ENCODE measurements around the gene GPX4. TPM values are rescaled to one million over a fixed set of nuclear protein-coding genes. Genes with fewer than 3 reads are reported as not detected.

GPX4 gene
- total and polyA plus RNA-seq, 2 of the 13 experiments (the other 11 are each of a cell fraction or from before 2014, with no cell fraction given): 535 to 613 TPM

GRCh38 chr19:1098177-1099051 is 5.4 kb upstream of the GPX4 start (continued):
- TF ChIP-seq, protein P1, sequence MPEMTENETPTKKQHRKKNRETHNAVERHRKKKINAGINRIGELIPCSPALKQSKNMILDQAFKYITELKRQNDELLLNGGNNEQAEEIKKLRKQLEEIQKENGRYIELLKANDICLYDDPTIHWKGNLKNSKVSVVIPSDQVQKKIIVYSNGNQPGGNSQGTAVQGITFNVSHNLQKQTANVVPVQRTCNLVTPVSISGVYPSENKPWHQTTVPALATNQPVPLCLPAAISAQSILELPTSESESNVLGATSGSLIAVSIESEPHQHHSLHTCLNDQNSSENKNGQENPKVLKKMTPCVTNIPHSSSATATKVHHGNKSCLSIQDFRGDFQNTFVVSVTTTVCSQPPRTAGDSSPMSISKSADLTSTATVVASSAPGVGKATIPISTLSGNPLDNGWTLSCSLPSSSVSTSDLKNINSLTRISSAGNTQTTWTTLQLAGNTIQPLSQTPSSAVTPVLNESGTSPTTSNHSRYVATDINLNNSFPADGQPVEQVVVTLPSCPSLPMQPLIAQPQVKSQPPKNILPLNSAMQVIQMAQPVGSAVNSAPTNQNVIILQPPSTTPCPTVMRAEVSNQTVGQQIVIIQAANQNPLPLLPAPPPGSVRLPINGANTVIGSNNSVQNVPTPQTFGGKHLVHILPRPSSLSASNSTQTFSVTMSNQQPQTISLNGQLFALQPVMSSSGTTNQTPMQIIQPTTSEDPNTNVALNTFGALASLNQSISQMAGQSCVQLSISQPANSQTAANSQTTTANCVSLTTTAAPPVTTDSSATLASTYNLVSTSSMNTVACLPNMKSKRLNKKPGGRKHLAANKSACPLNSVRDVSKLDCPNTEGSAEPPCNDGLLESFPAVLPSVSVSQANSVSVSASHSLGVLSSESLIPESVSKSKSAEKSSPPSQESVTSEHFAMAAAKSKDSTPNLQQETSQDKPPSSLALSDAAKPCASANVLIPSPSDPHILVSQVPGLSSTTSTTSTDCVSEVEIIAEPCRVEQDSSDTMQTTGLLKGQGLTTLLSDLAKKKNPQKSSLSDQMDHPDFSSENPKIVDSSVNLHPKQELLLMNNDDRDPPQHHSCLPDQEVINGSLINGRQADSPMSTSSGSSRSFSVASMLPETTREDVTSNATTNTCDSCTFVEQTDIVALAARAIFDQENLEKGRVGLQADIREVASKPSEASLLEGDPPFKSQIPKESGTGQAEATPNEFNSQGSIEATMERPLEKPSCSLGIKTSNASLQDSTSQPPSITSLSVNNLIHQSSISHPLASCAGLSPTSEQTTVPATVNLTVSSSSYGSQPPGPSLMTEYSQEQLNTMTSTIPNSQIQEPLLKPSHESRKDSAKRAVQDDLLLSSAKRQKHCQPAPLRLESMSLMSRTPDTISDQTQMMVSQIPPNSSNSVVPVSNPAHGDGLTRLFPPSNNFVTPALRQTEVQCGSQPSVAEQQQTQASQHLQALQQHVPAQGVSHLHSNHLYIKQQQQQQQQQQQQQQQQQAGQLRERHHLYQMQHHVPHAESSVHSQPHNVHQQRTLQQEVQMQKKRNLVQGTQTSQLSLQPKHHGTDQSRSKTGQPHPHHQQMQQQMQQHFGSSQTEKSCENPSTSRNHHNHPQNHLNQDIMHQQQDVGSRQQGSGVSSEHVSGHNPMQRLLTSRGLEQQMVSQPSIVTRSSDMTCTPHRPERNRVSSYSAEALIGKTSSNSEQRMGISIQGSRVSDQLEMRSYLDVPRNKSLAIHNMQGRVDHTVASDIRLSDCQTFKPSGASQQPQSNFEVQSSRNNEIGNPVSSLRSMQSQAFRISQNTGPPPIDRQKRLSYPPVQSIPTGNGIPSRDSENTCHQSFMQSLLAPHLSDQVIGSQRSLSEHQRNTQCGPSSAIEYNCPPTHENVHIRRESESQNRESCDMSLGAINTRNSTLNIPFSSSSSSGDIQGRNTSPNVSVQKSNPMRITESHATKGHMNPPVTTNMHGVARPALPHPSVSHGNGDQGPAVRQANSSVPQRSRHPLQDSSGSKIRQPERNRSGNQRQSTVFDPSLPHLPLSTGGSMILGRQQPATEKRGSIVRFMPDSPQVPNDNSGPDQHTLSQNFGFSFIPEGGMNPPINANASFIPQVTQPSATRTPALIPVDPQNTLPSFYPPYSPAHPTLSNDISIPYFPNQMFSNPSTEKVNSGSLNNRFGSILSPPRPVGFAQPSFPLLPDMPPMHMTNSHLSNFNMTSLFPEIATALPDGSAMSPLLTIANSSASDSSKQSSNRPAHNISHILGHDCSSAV (CRISPR knock-in tag; IDR thresholded peaks at IDR 0.05; ENCODE audit: borderline replicate concordance): no peak
- TF ChIP-seq KDM2A (CRISPR knock-in tag; IDR thresholded peaks at IDR 0.05; ENCODE audit: borderline replicate concordance, low read depth): no peak
- peak; percentile 91 for TF ChIP-seq ARNTL (CRISPR knock-in tag; IDR thresholded peaks at IDR 0.05)
- no peak for TF ChIP-seq PHF8 (CRISPR knock-in tag; IDR thresholded peaks at IDR 0.05)
- no peak for TF ChIP-seq EHMT2 (IDR thresholded peaks at IDR 0.05; ENCODE audit: borderline replicate concordance, low read depth, low read length)
- no peak; the same call in 1 of the 2 replicates for TF ChIP-seq SP4 (CRISPR knock-in tag; IDR thresholded peaks at IDR 0.05)
- no peak; the same call in 1 of the 2 replicates for TF ChIP-seq ELF3 (CRISPR knock-in tag; IDR thresholded peaks at IDR 0.05)
- TF ChIP-seq, protein P2, sequence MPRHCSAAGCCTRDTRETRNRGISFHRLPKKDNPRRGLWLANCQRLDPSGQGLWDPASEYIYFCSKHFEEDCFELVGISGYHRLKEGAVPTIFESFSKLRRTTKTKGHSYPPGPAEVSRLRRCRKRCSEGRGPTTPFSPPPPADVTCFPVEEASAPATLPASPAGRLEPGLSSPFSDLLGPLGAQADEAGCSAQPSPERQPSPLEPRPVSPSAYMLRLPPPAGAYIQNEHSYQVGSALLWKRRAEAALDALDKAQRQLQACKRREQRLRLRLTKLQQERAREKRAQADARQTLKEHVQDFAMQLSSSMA (CRISPR knock-in tag; IDR thresholded peaks at IDR 0.05): peak; percentile 66; the same call in 1 of the 2 replicates
- TF ChIP-seq ZNF644 (CRISPR knock-in tag; IDR thresholded peaks at IDR 0.05; ENCODE audit: low read depth): no peak
- peak; percentile 72; the same call in 1 of the 2 replicates for TF ChIP-seq ZNF83 (CRISPR knock-in tag; IDR thresholded peaks at IDR 0.05; ENCODE audit: borderline replicate concordance)
- TF ChIP-seq ZNF577 (CRISPR knock-in tag; IDR thresholded peaks at IDR 0.05; ENCODE audit: borderline replicate concordance, low read depth): no peak
- TF ChIP-seq IRF1 (CRISPR knock-in tag; IDR thresholded peaks at IDR 0.05; ENCODE audit: low read depth): no peak
- no peak for TF ChIP-seq PREB (CRISPR knock-in tag; IDR thresholded peaks at IDR 0.05)
- no peak; the same call in 1 of the 2 replicates for TF ChIP-seq SRF (IDR thresholded peaks at IDR 0.05; ENCODE audit: low read depth, low read length)
- TF ChIP-seq ZSCAN29 (CRISPR knock-in tag; conservative IDR thresholded peaks at IDR 0.05): peak; percentile 83; the same call in 1 of the 2 replicates
- TF ChIP-seq ZNF724P (CRISPR knock-in tag; IDR thresholded peaks at IDR 0.05; ENCODE audit: borderline replicate concordance): peak; percentile 65; the same call in 1 of the 2 replicates
- TF ChIP-seq DNMT1 (CRISPR knock-in tag; IDR thresholded peaks at IDR 0.05): no peak
- no peak for TF ChIP-seq KDM4B (CRISPR knock-in tag; IDR thresholded peaks at IDR 0.05)
- TF ChIP-seq ZNF879 (CRISPR knock-in tag; IDR thresholded peaks at IDR 0.05): no peak
